ENCODE data around the gene MRGPRE. TPM values are rescaled to one million over a fixed set of nuclear protein-coding genes. Genes with fewer than 3 reads are reported as not detected.

The MRGPRE gene
- not detected in 2 replicates for total RNA-seq

GRCh38 chr11:3231851-3232744 lies at the start of gene MRGPRE:
Gene MRGPRE, minus strand, starts transcription at chr11:3232417. Its CDS starts 3,618 bp downstream, at chr11:3228799.

GRCh38 chr11:3218483-3219280 lies 13.5 kb downstream of the MRGPRE start, which contains the start of gene MRGPRG:
Gene MRGPRG, minus strand, starts transcription at chr11:3218813. Its CDS starts 0 bp downstream, at chr11:3218813.

Other genes with a start within 250 kb of the MRGPRE start
- 103 and 124 TPM in 2 replicates for gene NAP1L4, start 240.1 kb downstream of the MRGPRE start, total RNA-seq
- 40.2 and 47.2 TPM in 2 replicates for gene CARS1, start 175.0 kb downstream of the MRGPRE start, total RNA-seq
- gene OSBPL5, start 67.1 kb downstream of the MRGPRE start, total RNA-seq, result 14.6 and 20.1 TPM in 2 replicates
- not detected in 2 replicates for gene MRGPRG, start 13.6 kb downstream of the MRGPRE start, total RNA-seq
- gene ZNF195, start 146.7 kb upstream of the MRGPRE start, total RNA-seq, result 17.4 and 34.0 TPM in 2 replicates